MM.1S (cell line): Measurements from ENCODE around the gene MRPS7.

Experiments used
- DNase-seq: peaks from one replicate; pipeline ENCODE4 v3.0.0-alpha.2; 2015
- H2AFZ ChIP-seq: fragments of 300-600 bp; sonication (generic); 2 replicates; pipeline ENCODE4 v1.6.0; 2016; ENCODE audit warnings: antibody characterized with exemption, low read length
- H3F3A ChIP-seq: fragments of 300-600 bp; sonication (generic); 2 replicates; pipeline ENCODE4 v1.6.1; 2016; ENCODE audit warnings: mild to moderate bottlenecking, antibody characterized with exemption, low read length, moderate library complexity, mixed read lengths; ENCODE audit not compliant: insufficient read depth
- H3K27ac ChIP-seq: fragments of 300-600 bp; sonication (generic); 2 replicates; pipeline ENCODE4 v1.5.1; 2016; ENCODE audit warnings: mild to moderate bottlenecking, low read length
- H3K27me3 ChIP-seq: fragments of 300-600 bp; sonication (generic); replicated peaks from 2 replicates; pipeline ENCODE4 v1.6.0; 2016; ENCODE audit warnings: low read length; ENCODE audit not compliant: insufficient read depth
- H3K36me3 ChIP-seq: fragments of 300-600 bp; sonication (generic); replicated peaks from 2 replicates; pipeline ENCODE4 v1.6.1; 2016; ENCODE audit warnings: mild to moderate bottlenecking, low read length, mixed read lengths; ENCODE audit not compliant: insufficient read depth
- H3K4me1 ChIP-seq: fragments of 300-600 bp; sonication (generic); 2 replicates; pipeline ENCODE4 v1.6.1; 2016; ENCODE audit warnings: low read length, mixed read lengths
- H3K4me2 ChIP-seq: fragments of 300-600 bp; sonication (generic); 2 replicates; pipeline ENCODE4 v1.6.0; 2016; ENCODE audit warnings: low read depth, low read length
- H3K4me3 ChIP-seq: fragments of 300-600 bp; sonication (generic); 2 replicates; pipeline ENCODE4 v1.5.1; 2016; ENCODE audit warnings: low read length, mixed read lengths
- H3K79me2 ChIP-seq: fragments of 300-600 bp; sonication (generic); 2 replicates; pipeline ENCODE4 v1.6.1; 2016; ENCODE audit warnings: mixed run types, low read length, mixed read lengths
- H3K9ac ChIP-seq: fragments of 300-600 bp; sonication (generic); 2 replicates; pipeline ENCODE4 v1.6.1; 2016; ENCODE audit warnings: low read length, mixed read lengths
- H3K9me2 ChIP-seq: fragments of 300-600 bp; sonication (generic); replicated peaks from 2 replicates; pipeline ENCODE4 v1.6.1; 2016; ENCODE audit warnings: mild to moderate bottlenecking, low read length, mixed read lengths; ENCODE audit not compliant: insufficient read depth
- H3K9me3 ChIP-seq: fragments of 300-600 bp; sonication (generic); replicated peaks from 2 replicates; pipeline ENCODE4 v1.6.1; 2016; ENCODE audit warnings: mild to moderate bottlenecking, low read length, mixed read lengths; ENCODE audit not compliant: insufficient read depth
- H4K20me1 ChIP-seq: fragments of 300-600 bp; sonication (generic); 2 replicates; pipeline ENCODE4 v1.6.1; 2016; ENCODE audit warnings: mild to moderate bottlenecking, low read length, moderate library complexity, mixed read lengths; ENCODE audit not compliant: insufficient read depth
- EZH2 ChIP-seq: fragments of 300-600 bp; sonication (generic); optimal IDR thresholded peaks from 2 replicates; pipeline ENCODE3; 2017; ENCODE audit warnings: low read depth, mild to moderate bottlenecking, antibody characterized with exemption, low read length, mixed read lengths
- EZH2phosphoT487 ChIP-seq: fragments of 300-600 bp; sonication (generic); IDR thresholded peaks from 2 replicates; pipeline ENCODE4 v1.6.1; 2018; ENCODE audit warnings: antibody characterized with exemption, low read length
- TF ChIP-seq, protein P1 (sequence below): fragments of 300-600 bp; sonication (generic); IDR thresholded peaks from 2 replicates; pipeline ENCODE4 v1.5.1; 2016; ENCODE audit warnings: antibody characterized with exemption, low read length, mixed read lengths

Gene MRPS7

DNA sequence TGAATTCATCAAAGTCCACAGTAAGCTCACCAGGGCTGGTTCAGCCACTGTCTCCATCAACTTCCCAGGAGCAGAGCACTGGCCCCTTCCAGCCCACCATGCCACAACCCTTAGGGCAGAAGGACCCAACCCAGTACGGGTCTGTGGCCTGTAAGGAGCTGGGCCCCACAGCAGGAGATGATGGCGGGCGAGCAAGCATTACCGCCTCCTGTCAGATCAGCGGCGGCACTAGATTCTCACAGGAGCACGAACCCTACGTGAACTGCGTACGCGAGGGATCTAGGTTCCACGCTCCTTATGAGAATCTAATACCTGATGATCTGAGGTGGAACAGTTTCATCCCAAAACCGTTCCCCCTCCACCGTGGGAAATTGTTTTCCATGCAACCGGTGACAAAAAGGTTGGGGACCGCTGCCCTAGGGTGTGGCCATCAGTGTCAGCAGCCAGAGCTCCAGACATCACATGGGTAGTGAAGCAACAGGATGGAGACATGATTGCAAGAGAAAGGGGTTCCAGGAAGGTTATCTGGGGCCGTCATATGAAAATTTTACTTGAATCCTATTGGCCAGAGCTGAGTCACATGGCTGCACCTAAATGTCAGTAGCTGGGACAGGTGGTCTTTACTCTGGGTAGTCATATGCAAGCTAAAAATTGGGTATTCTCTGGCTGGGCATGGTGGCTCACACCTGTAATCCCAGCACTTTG lies 40.0 kb downstream of the MRPS7 start:
- no peaks in the 10 kb centered on the region for H3K27me3 ChIP-seq
- H3K27ac ChIP-seq = no peak overlapping the region
- H3K4me1 ChIP-seq = peaks cover 4% of the 10 kb centered on the region; the same call in 1 of the 2 replicates
- no peaks in the 10 kb centered on the region for H3K79me2 ChIP-seq
- no peaks in the 10 kb centered on the region for H3K9me3 ChIP-seq
- H3K4me3 ChIP-seq = no peak overlapping the region
- no peaks in the 10 kb centered on the region for H3K9me2 ChIP-seq
- H3K4me2 ChIP-seq = no peak overlapping the region
- H3K9ac ChIP-seq = no peak overlapping the region
- H2AFZ ChIP-seq = no peak overlapping the region
- TF ChIP-seq EZH2phosphoT487 (no peak), EZH2 (no peak)
- TF ChIP-seq, protein P1, sequence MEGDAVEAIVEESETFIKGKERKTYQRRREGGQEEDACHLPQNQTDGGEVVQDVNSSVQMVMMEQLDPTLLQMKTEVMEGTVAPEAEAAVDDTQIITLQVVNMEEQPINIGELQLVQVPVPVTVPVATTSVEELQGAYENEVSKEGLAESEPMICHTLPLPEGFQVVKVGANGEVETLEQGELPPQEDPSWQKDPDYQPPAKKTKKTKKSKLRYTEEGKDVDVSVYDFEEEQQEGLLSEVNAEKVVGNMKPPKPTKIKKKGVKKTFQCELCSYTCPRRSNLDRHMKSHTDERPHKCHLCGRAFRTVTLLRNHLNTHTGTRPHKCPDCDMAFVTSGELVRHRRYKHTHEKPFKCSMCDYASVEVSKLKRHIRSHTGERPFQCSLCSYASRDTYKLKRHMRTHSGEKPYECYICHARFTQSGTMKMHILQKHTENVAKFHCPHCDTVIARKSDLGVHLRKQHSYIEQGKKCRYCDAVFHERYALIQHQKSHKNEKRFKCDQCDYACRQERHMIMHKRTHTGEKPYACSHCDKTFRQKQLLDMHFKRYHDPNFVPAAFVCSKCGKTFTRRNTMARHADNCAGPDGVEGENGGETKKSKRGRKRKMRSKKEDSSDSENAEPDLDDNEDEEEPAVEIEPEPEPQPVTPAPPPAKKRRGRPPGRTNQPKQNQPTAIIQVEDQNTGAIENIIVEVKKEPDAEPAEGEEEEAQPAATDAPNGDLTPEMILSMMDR = no peak
- peaks cover 20% of the 10 kb centered on the region for H3F3A ChIP-seq
- no peak for DNase-seq
- no peaks in the 10 kb centered on the region for H4K20me1 ChIP-seq
- no peaks in the 10 kb centered on the region for H3K36me3 ChIP-seq

DNA sequence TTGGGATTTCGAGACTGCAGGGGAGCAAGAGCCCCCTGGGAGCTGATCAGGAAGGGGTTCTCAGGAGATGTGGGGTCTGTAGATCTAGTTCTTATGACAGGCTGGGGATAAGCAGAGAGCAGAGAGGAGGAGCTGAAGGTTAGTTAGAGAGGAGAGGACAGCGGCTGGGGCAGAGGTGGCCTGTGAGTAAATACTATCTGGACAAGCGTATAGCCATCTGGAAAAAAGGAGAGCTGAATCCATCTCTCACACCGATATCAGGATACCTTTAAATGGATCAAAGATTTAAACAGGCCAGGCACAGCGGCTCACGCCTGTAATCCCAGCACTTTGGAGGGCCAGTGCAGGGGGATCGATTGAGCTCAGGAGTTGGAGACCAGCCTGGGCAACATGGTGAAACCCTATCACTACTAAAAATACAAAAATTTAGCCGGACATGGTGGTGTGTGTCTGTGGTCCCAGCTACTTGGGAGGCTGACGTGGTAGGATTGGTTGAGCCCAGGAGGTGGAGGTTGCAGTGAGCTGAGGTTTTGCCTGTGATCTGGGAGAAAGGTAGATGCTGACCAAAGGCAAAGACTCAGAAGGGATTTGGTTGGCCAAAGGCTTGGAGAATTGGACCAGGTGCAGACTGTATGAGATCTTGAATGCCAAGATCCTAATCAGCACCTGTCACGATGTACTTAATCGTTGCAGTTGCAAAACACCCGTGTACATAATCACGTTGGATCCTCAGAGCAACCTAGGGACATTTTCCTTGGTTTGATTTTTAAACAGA lies 46.5 kb downstream of the MRPS7 start:
- no peak overlapping the region for H3K4me3 ChIP-seq
- no peaks in the 10 kb centered on the region for H4K20me1 ChIP-seq
- no peaks in the 10 kb centered on the region for H3K79me2 ChIP-seq
- H2AFZ ChIP-seq = no peak overlapping the region
- TF ChIP-seq EZH2phosphoT487 = no peak
- TF ChIP-seq, protein P1 = no peak
- TF ChIP-seq EZH2 = no peak
- no peaks in the 10 kb centered on the region for H3K9me2 ChIP-seq
- no peaks in the 10 kb centered on the region for H3K36me3 ChIP-seq
- H3K9me3 ChIP-seq = no peaks in the 10 kb centered on the region
- H3K27me3 ChIP-seq = no peaks in the 10 kb centered on the region
- H3K4me1 ChIP-seq = no peaks in the 10 kb centered on the region
- no peaks in the 10 kb centered on the region for H3F3A ChIP-seq
- DNase-seq = no peak
- H3K4me2 ChIP-seq = no peak overlapping the region
- no peak overlapping the region for H3K9ac ChIP-seq
- no peak overlapping the region for H3K27ac ChIP-seq

DNA sequence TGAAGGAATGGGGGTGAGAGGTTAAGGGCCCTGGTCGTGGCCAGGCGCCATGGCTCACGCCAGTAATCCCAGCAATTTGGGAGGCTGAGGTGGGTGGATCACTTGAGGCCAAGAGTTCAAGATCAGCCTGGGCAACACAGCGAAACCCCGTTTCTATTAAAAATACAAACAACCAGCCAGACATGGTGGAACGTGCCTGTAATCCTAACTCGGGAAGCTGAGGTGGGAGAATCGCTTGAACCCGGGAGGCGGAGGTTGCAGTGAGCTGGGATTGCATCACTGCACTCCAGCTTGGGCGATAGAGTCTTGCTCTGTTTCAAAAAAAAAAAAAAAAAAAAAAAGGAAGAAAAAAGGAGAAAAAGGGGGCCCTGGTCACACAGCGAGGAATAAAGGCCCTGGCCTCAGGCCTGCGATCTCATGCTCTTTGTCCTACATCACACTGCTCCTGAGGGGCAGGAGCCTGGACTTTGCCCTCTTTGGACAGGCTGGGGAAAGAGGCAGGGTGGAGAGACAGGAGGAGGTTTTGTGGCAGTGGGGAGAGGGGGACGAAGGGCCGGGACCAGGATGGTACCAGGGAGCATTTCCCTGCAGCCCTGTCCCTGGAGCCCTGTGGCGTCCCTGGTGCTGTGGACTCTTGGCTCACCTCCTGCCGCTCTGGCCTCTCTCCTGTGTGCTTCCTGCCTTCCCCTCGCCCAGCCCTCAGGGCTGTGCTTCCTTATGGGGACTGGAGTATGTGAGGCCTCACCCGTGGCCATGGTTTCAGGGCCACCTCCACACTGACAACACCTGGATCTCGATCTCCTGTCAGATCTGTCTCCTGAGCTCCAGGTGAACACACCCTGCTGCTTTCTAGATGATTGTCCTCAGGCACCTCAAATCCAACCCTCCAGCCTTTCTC lies 47.3 kb downstream of the MRPS7 start:
- Histone ChIP-seq H3K9ac (no peak overlapping the region), H4K20me1 (no peaks in the 10 kb centered on the region), H2AFZ (no peak overlapping the region), H3F3A (no peaks in the 10 kb centered on the region), H3K9me2 (no peaks in the 10 kb centered on the region), H3K4me1 (no peaks in the 10 kb centered on the region), H3K36me3 (no peaks in the 10 kb centered on the region), H3K27me3 (no peaks in the 10 kb centered on the region), H3K4me3 (no peak overlapping the region), H3K27ac (no peak overlapping the region), H3K9me3 (no peaks in the 10 kb centered on the region), H3K4me2 (no peak overlapping the region), H3K79me2 (no peaks in the 10 kb centered on the region)
- no peak for TF ChIP-seq EZH2
- TF ChIP-seq, protein P1 = no peak
- no peak for TF ChIP-seq EZH2phosphoT487
- no peak for DNase-seq
